Measurements from ENCODE around the gene CPD.
A peak's percentile ranks its signal among the peaks of the same experiment; 100 is the strongest.
"Not testable (repeated sequence)": the region's sequence is repeated elsewhere in the genome, so short reads cannot be mapped to it uniquely, and the experiment has no call there.

CPD gene
- long read RNA-seq, donor 1, full-length matches to known transcripts: 4 of 4 reads
- long read RNA-seq, donor 1, partial matches to known transcripts: 0 of 4 reads
- long read RNA-seq, donor 1, other reads (novel, unspliced or antisense): 0 of 4 reads
- long read RNA-seq, donor 2, full-length matches to known transcripts: 4 of 9 reads
- long read RNA-seq, donor 2, partial matches to known transcripts: 5 of 9 reads
- long read RNA-seq, donor 2, other reads (novel, unspliced or antisense): 0 of 9 reads
- long read RNA-seq, donor 3, full-length matches to known transcripts: 3 of 21 reads
- long read RNA-seq, donor 3, partial matches to known transcripts: 18 of 21 reads
- long read RNA-seq, donor 3, other reads (novel, unspliced or antisense): 0 of 21 reads
- long read RNA-seq, donor 4, full-length matches to known transcripts: 3 of 8 reads
- long read RNA-seq, donor 4, partial matches to known transcripts: 5 of 8 reads
- long read RNA-seq, donor 4, other reads (novel, unspliced or antisense): 0 of 8 reads
- long read RNA-seq, donor 5, full-length matches to known transcripts: 9 of 14 reads
- long read RNA-seq, donor 5, partial matches to known transcripts: 5 of 14 reads
- long read RNA-seq, donor 5, other reads (novel, unspliced or antisense): 0 of 14 reads
- long read RNA-seq, donor 6, full-length matches to known transcripts: 15 of 68 reads
- long read RNA-seq, donor 6, partial matches to known transcripts: 53 of 68 reads
- long read RNA-seq, donor 6, other reads (novel, unspliced or antisense): 0 of 68 reads
- long read RNA-seq, donor 7: 0 reads
- long read RNA-seq, donor 8, full-length matches to known transcripts: 8 of 13 reads
- long read RNA-seq, donor 8, partial matches to known transcripts: 5 of 13 reads
- long read RNA-seq, donor 8, other reads (novel, unspliced or antisense): 0 of 13 reads

GRCh38 chr17:30378825-30379302, at the start of gene CPD:
TSS of gene CPD (plus strand) at chr17:30378927. CDS start at chr17:30378981, 54 bp downstream.
- DNase-seq: peak; percentile 97

GRCh38 chr17:30332057-30332542, 46.6 kb upstream of the CPD start:
- DNase-seq: no peak

GRCh38 chr17:30333503-30334360, 45.0 kb upstream of the CPD start, which contains the start of gene TMIGD1:
TSS of gene TMIGD1 (minus strand) at chr17:30334057. CDS start at chr17:30332133, 1,924 bp downstream.
- no peak for DNase-seq

GRCh38 chr17:30334421-30334820, 44.3 kb upstream of the CPD start:
- DNase-seq: no peak

- no peak for DNase-seq
Observed at GRCh38 chr17:30336369-30337171, 42.2 kb upstream of the CPD start.

- no peak for DNase-seq
Observed at GRCh38 chr17:30337393-30337999, 41.2 kb upstream of the CPD start.

- no peak for DNase-seq
Observed at GRCh38 chr17:30339086-30339485, 39.6 kb upstream of the CPD start.

GRCh38 chr17:30340801-30341356, 37.8 kb upstream of the CPD start:
- DNase-seq: peak; percentile 22

GRCh38 chr17:30341703-30342249, 37.0 kb upstream of the CPD start:
- DNase-seq: no peak

- not testable (repeated sequence) for DNase-seq
Observed at GRCh38 chr17:30343244-30343643, 35.5 kb upstream of the CPD start.

- DNase-seq: no peak
Observed at GRCh38 chr17:30343796-30344195, 34.9 kb upstream of the CPD start.

- DNase-seq: peak; percentile 61
Observed at GRCh38 chr17:30344283-30345088, 34.2 kb upstream of the CPD start.

GRCh38 chr17:30345089-30345433, 33.7 kb upstream of the CPD start:
- DNase-seq: no peak

- no peak for DNase-seq
Observed at GRCh38 chr17:30345527-30346075, 33.1 kb upstream of the CPD start.

GRCh38 chr17:30346221-30346795, 32.4 kb upstream of the CPD start:
- DNase-seq: no peak

GRCh38 chr17:30347488-30347887, 31.2 kb upstream of the CPD start:
- no peak for DNase-seq

GRCh38 chr17:30349252-30349651, 29.5 kb upstream of the CPD start:
- DNase-seq: no peak

- DNase-seq: not testable (repeated sequence)
Observed at GRCh38 chr17:30351263-30351662, 27.5 kb upstream of the CPD start.
